Stimulated activated CD8-positive, alpha-beta memory T cell treated with anti-CD3 and anti-CD28 coated beads, Interleukin-4, amount 100 ng/mL, for 48 hours (primary cell): ENCODE measurements around the gene ST6GAL1.
"Not testable (repeated sequence)": the region's sequence is repeated elsewhere in the genome, so short reads cannot be mapped to it uniquely, and the experiment has no call there.

Source experiments
- DNase-seq: peaks from one replicate; pipeline ENCODE4 v3.0.0-alpha.2; 2020

ST6GAL1 gene

GRCh38 chr3:186930143-186930640 lies at the start of gene ST6GAL1:
TSS of gene ST6GAL1 (plus strand) at chr3:186930526. CDS start at chr3:187042704, 112,178 bp downstream.
- DNase-seq: peak; percentile 81

- no peak for DNase-seq
Measured at GRCh38 chr3:186882150-186882524, 48.2 kb upstream of the ST6GAL1 start.

GRCh38 chr3:186882881-186883685 lies 47.2 kb upstream of the ST6GAL1 start:
- peak; percentile 68 for DNase-seq

- DNase-seq: no peak
Measured at GRCh38 chr3:186883686-186884058, 46.7 kb upstream of the ST6GAL1 start.

- DNase-seq: not testable (repeated sequence)
Measured at GRCh38 chr3:186884868-186885267, 45.5 kb upstream of the ST6GAL1 start.

GRCh38 chr3:186886202-186886981 lies 43.9 kb upstream of the ST6GAL1 start:
- no peak for DNase-seq

- not testable (repeated sequence) for DNase-seq
Measured at GRCh38 chr3:186887507-186887938, 42.8 kb upstream of the ST6GAL1 start.

GRCh38 chr3:186888569-186888968 lies 41.8 kb upstream of the ST6GAL1 start:
- no peak for DNase-seq

- not testable (repeated sequence) for DNase-seq
Measured at GRCh38 chr3:186889698-186890097, 40.6 kb upstream of the ST6GAL1 start.

- no peak for DNase-seq
Measured at GRCh38 chr3:186890911-186891310, 39.4 kb upstream of the ST6GAL1 start.

GRCh38 chr3:186893071-186893470 lies 37.3 kb upstream of the ST6GAL1 start:
- not testable (repeated sequence) for DNase-seq

GRCh38 chr3:186895406-186895805 lies 34.9 kb upstream of the ST6GAL1 start:
- DNase-seq: no peak

- no peak for DNase-seq
Measured at GRCh38 chr3:186896006-186896405, 34.3 kb upstream of the ST6GAL1 start.

GRCh38 chr3:186896875-186897274 lies 33.5 kb upstream of the ST6GAL1 start:
- DNase-seq: no peak

GRCh38 chr3:186901135-186901734 lies 29.1 kb upstream of the ST6GAL1 start:
- DNase-seq: no peak

- no peak for DNase-seq
Measured at GRCh38 chr3:186902154-186902553, 28.2 kb upstream of the ST6GAL1 start.

- DNase-seq: no peak
Measured at GRCh38 chr3:186902713-186903112, 27.6 kb upstream of the ST6GAL1 start.

- DNase-seq: not testable (repeated sequence)
Measured at GRCh38 chr3:186903676-186904075, 26.6 kb upstream of the ST6GAL1 start.

GRCh38 chr3:186907075-186907474 lies 23.3 kb upstream of the ST6GAL1 start:
- not testable (repeated sequence) for DNase-seq

GRCh38 chr3:186909078-186909853 lies 21.1 kb upstream of the ST6GAL1 start:
- peak; percentile 82 for DNase-seq

- no peak for DNase-seq
Measured at GRCh38 chr3:186915806-186916796, 14.2 kb upstream of the ST6GAL1 start.
